IMR-90 (cell line): ENCODE data around the gene MAGI2. TPM values are rescaled to one million over a fixed set of nuclear protein-coding genes. Genes with fewer than 3 reads are reported as not detected.

Experiments used
- ATAC-seq: fragments of 200-7000 bp; cut with Tn5 transposase; 2 replicates; pipeline ENCODE4 v1.9.1; 2020; ENCODE audit warnings: low read depth, mild to moderate bottlenecking, moderate library complexity
- BruUV-seq: library from RNA; stranded (reverse); fragments of 400-500 nt; replicated peaks from 2 replicates; lab custom pipeline; 2021; lab: Mats Ljungman, UMichigan
- CTCF ChIA-PET: fragments of 300-600 bp; formaldehyde crosslinking; extraction: SDS; loops from one replicate; lab custom pipeline; 2021; ENCODE audit warnings: antibody characterized with exemption; lab: Yijun Ruan, JAX
- POLR2A ChIA-PET: fragments of 300-600 bp; sonication (Branson Sonifier 250); formaldehyde crosslinking; loops from one replicate; lab custom pipeline; 2022; ENCODE audit warnings: antibody characterized with exemption; ENCODE audit not compliant: unreplicated experiment; lab: Charles Lee
- DNase-seq: peaks from one replicate; pipeline ENCODE4 v3.0.0; 2013
- H2AFZ ChIP-seq: replicated peaks from 2 replicates; pipeline ENCODE3; 2013; ENCODE audit warnings: low read length, mild to moderate bottlenecking; ENCODE audit not compliant: poor library complexity
- H2AK5ac ChIP-seq: 2 replicates; pipeline ENCODE4 v1.6.1; 2013; ENCODE audit warnings: low read depth, low read length, inconsistent platforms
- H2AK9ac ChIP-seq: replicated peaks from 2 replicates; pipeline ENCODE3; 2013; ENCODE audit warnings: mild to moderate bottlenecking, low read depth, low read length, moderate library complexity; ENCODE audit not compliant: poor library complexity
- H2BK120ac ChIP-seq: 2 replicates; pipeline ENCODE4 v1.6.1; 2013; ENCODE audit warnings: low read depth, low read length, inconsistent platforms
- H2BK15ac ChIP-seq: 3 replicates; pipeline ENCODE4 v1.6.1; 2013; ENCODE audit warnings: low read depth, low read length, inconsistent platforms
- H2BK20ac ChIP-seq: 2 replicates; pipeline ENCODE4 v1.6.1; 2013; ENCODE audit warnings: low read depth, mild to moderate bottlenecking, inconsistent platforms, low read length, moderate library complexity
- H2BK5ac ChIP-seq: 2 replicates; pipeline ENCODE4 v1.6.1; 2013; ENCODE audit warnings: mild to moderate bottlenecking, low read depth, low read length, inconsistent platforms; ENCODE audit not compliant: poor library complexity, severe bottlenecking
- H3K14ac ChIP-seq: replicated peaks from 2 replicates; pipeline ENCODE4 v1.6.1; 2013; ENCODE audit warnings: low read depth, low read length, inconsistent platforms
- H3K18ac ChIP-seq: 2 replicates; pipeline ENCODE4 v1.6.1; 2013; ENCODE audit warnings: low read depth, low read length, control low read depth
- H3K23ac ChIP-seq: 2 replicates; pipeline ENCODE4 v1.6.1; 2013; ENCODE audit warnings: low read depth, low read length, inconsistent platforms
- H3K27ac ChIP-seq: 2 replicates; pipeline ENCODE4 v1.5.1; 2013; ENCODE audit warnings: mild to moderate bottlenecking, control low read depth, low read length; ENCODE audit not compliant: insufficient read depth
- H3K27me3 ChIP-seq: 2 replicates; pipeline ENCODE4 v1.6.1; 2013; ENCODE audit warnings: low read length; ENCODE audit not compliant: control insufficient read depth, insufficient read depth
- H3K36me3 ChIP-seq: 2 replicates; pipeline ENCODE4 v1.6.1; 2013; ENCODE audit warnings: low read length, mixed read lengths; ENCODE audit not compliant: control insufficient read depth, insufficient read depth
- H3K4ac ChIP-seq: 2 replicates; pipeline ENCODE4 v1.6.1; 2013; ENCODE audit warnings: low read depth, low read length, inconsistent platforms
- H3K4me1 ChIP-seq: 2 replicates; pipeline ENCODE4 v1.6.1; 2013; ENCODE audit warnings: low read length, mixed read lengths; ENCODE audit not compliant: control insufficient read depth, insufficient read depth
- H3K4me2 ChIP-seq: 2 replicates; pipeline ENCODE4 v1.6.1; 2013; ENCODE audit warnings: low read depth, mild to moderate bottlenecking, control low read depth, low read length, moderate library complexity
- H3K4me3 ChIP-seq: 2 replicates; pipeline ENCODE4 v1.5.1; 2013; ENCODE audit warnings: low read depth, mild to moderate bottlenecking, control low read depth, low read length, moderate library complexity; ENCODE audit not compliant: insufficient read depth
- H3K56ac ChIP-seq: 2 replicates; pipeline ENCODE4 v1.6.1; 2013; ENCODE audit warnings: low read length, inconsistent platforms; ENCODE audit not compliant: insufficient read depth; ENCODE audit errors: extremely low read depth
- H3K79me1 ChIP-seq, 2 experiments: 2 replicates each; pipeline ENCODE4 v1.6.1; 2013; ENCODE audit warnings: low read length in 2 of 2, inconsistent platforms in 1 of 2, low read depth in 1 of 2
- H3K9ac ChIP-seq: 2 replicates; pipeline ENCODE4 v1.6.1; 2013; ENCODE audit warnings: low read depth, low read length, control low read depth
- H3K9me1 ChIP-seq: 2 replicates; pipeline ENCODE4 v1.6.1; 2013; ENCODE audit warnings: low read length, inconsistent platforms; ENCODE audit not compliant: insufficient read depth
- H3K9me3 ChIP-seq: 2 replicates; pipeline ENCODE4 v1.6.1; 2013; ENCODE audit warnings: low read length; ENCODE audit not compliant: control insufficient read depth, insufficient read depth
- H4K20me1 ChIP-seq: 2 replicates; pipeline ENCODE4 v1.6.1; 2013; ENCODE audit warnings: low read length, inconsistent platforms; ENCODE audit not compliant: insufficient read depth
- H4K5ac ChIP-seq: 2 replicates; pipeline ENCODE4 v1.6.1; 2013; ENCODE audit warnings: mild to moderate bottlenecking, low read depth, low read length, control low read depth
- H4K8ac ChIP-seq, 2 experiments: 2 replicates each; pipeline ENCODE4 v1.6.1; 2013; ENCODE audit warnings: low read depth in 2 of 2, low read length in 2 of 2, control low read depth in 1 of 2, inconsistent platforms in 1 of 2
- H4K91ac ChIP-seq: 2 replicates; pipeline ENCODE4 v1.6.1; 2013; ENCODE audit warnings: low read depth, low read length, inconsistent platforms; ENCODE audit not compliant: insufficient read depth
- CEBPB ChIP-seq: IDR thresholded peaks from 2 replicates; pipeline ENCODE4 v1.6.1; 2012; ENCODE audit warnings: low read depth, low read length, improper control_type of control experiment
- CHD1 ChIP-seq: IDR thresholded peaks from 2 replicates; pipeline ENCODE4 v1.6.1; 2012; ENCODE audit warnings: low read depth, low read length, improper control_type of control experiment
- FOS ChIP-seq: fragments of 150-350 bp; IDR thresholded peaks from 2 replicates; pipeline ENCODE4 v1.6.1; 2016; ENCODE audit warnings: low read depth, low read length
- MAFK ChIP-seq: IDR thresholded peaks from 2 replicates; pipeline ENCODE4 v1.6.1; 2012; ENCODE audit warnings: low read depth, low read length, improper control_type of control experiment
- MAZ ChIP-seq: IDR thresholded peaks from 2 replicates; pipeline ENCODE4 v1.6.1; 2012; ENCODE audit warnings: low read depth, mild to moderate bottlenecking, low read length, improper control_type of control experiment, moderate library complexity, borderline replicate concordance
- MXI1 ChIP-seq: IDR thresholded peaks from 2 replicates; pipeline ENCODE4 v1.6.1; 2012; ENCODE audit warnings: low read depth, mild to moderate bottlenecking, low read length, moderate library complexity, borderline replicate concordance
- POLR2A ChIP-seq: IDR thresholded peaks from 2 replicates; pipeline ENCODE4 v1.6.1; 2012; ENCODE audit warnings: mild to moderate bottlenecking, low read depth, low read length
- RAD21 ChIP-seq: IDR thresholded peaks from 2 replicates; pipeline ENCODE4 v1.6.1; 2012; ENCODE audit warnings: low read length, improper control_type of control experiment
- RCOR1 ChIP-seq: IDR thresholded peaks from 2 replicates; pipeline ENCODE4 v1.6.1; 2012; ENCODE audit warnings: mild to moderate bottlenecking, low read length, improper control_type of control experiment; ENCODE audit not compliant: insufficient replicate concordance
- RFX5 ChIP-seq: IDR thresholded peaks from 2 replicates; pipeline ENCODE4 v1.8.0; 2012; ENCODE audit warnings: low read depth, mild to moderate bottlenecking, low read length, moderate library complexity
- USF2 ChIP-seq: fragments of 150-350 bp; IDR thresholded peaks from 2 replicates; pipeline ENCODE4 v1.6.1; 2017; ENCODE audit warnings: mild to moderate bottlenecking, antibody characterized with exemption, low read length, low read depth
- dilution Hi-C: fragments of 300-500 bp; cut with HindIII; formaldehyde crosslinking; loops from one replicate; pipeline ENCODE4 v1.14.3; 2018; ENCODE audit warnings: low sequenced_read_pairs; ENCODE audit not compliant: unreplicated experiment
- in situ Hi-C: fragments of 300-500 bp; cut with MboI; formaldehyde crosslinking; loops from 3 replicates; pipeline ENCODE4 v1.14.3; 2019; ENCODE audit warnings: low sequenced_read_pairs, inconsistent platforms, mixed read lengths
- intact Hi-C: fragments of 100-400 bp; cut with micrococcal nuclease; formaldehyde crosslinking; loops from 2 replicates; pipeline ENCODE4 v1.10.0; 2022
- polyA plus RNA-seq, 3 experiments: library from polyadenylated mRNA; depleted of rRNA; stranded (reverse); fragments of >200 nt; gene quantifications; 2 replicates each; pipeline ENCODE4 v1.2.3, GENCODE V29; 2012; ENCODE audit warnings: low replicate concordance in 1 of 3
- total RNA-seq: library from RNA; depleted of rRNA; stranded (reverse); fragments of >200 nt; gene quantifications from 2 replicates; pipeline ENCODE4 v1.2.3, GENCODE V29; 2012
- TF ChIP-seq, protein P1 (sequence below): conservative IDR thresholded peaks from 2 replicates; pipeline ENCODE4 v1.5.1; 2012; ENCODE audit warnings: mild to moderate bottlenecking, low read depth, low read length, improper control_type of control experiment
- TF ChIP-seq, protein P2 (sequence below): fragments of 150-350 bp; IDR thresholded peaks from 2 replicates; pipeline ENCODE4 v1.6.1; 2016; ENCODE audit warnings: low read depth, mild to moderate bottlenecking, low read length, moderate library complexity, borderline replicate concordance

Gene MAGI2
- total and polyA plus RNA-seq, 2 of the 4 experiments (the other 2 are of a cell fraction): 2.5 to 17.9 TPM

GRCh38 chr7:78370936-78371335 is 1082.5 kb downstream of the MAGI2 start:
- Histone ChIP-seq H3K9me3 (no peaks in the 10 kb centered on the region), H3K18ac (no peak overlapping the region), H4K20me1 (no peaks in the 10 kb centered on the region), H2BK15ac (no peak overlapping the region), H3K4ac (no peak overlapping the region), H3K27me3 (no peaks in the 10 kb centered on the region), H2AFZ (no peak overlapping the region), H3K56ac (no peak overlapping the region), H4K91ac (no peak overlapping the region), H3K23ac (no peak overlapping the region), H3K4me3 (no peak overlapping the region), H3K79me1 (no peaks in the 10 kb centered on the region), H3K4me1 (no peaks in the 10 kb centered on the region), H3K9ac (no peak overlapping the region), H2AK9ac (no peak overlapping the region), H3K9me1 (no peaks in the 10 kb centered on the region), H3K27ac (no peak overlapping the region), H4K5ac (no peak overlapping the region), H2BK20ac (no peak overlapping the region), H4K8ac (no peak overlapping the region), H2BK5ac (no peak overlapping the region), H3K36me3 (no peaks in the 10 kb centered on the region), H3K14ac (no peak overlapping the region), H3K4me2 (no peak overlapping the region), H2AK5ac (no peak overlapping the region), H2BK120ac (no peak overlapping the region)
- ATAC-seq (no peak), DNase-seq (no peak)
- dilution Hi-C loops: no loop called here
- TF ChIP-seq CEBPB: no peak
- no peak for TF ChIP-seq CHD1
- TF ChIP-seq POLR2A: no peak
- TF ChIP-seq RCOR1: no peak
- TF ChIP-seq RFX5: no peak
- no peak for TF ChIP-seq USF2
- TF ChIP-seq MAFK: no peak
- no peak for TF ChIP-seq RAD21
- TF ChIP-seq FOS: no peak
- TF ChIP-seq MXI1: no peak
- no peak for TF ChIP-seq MAZ
- TF ChIP-seq, protein P1, sequence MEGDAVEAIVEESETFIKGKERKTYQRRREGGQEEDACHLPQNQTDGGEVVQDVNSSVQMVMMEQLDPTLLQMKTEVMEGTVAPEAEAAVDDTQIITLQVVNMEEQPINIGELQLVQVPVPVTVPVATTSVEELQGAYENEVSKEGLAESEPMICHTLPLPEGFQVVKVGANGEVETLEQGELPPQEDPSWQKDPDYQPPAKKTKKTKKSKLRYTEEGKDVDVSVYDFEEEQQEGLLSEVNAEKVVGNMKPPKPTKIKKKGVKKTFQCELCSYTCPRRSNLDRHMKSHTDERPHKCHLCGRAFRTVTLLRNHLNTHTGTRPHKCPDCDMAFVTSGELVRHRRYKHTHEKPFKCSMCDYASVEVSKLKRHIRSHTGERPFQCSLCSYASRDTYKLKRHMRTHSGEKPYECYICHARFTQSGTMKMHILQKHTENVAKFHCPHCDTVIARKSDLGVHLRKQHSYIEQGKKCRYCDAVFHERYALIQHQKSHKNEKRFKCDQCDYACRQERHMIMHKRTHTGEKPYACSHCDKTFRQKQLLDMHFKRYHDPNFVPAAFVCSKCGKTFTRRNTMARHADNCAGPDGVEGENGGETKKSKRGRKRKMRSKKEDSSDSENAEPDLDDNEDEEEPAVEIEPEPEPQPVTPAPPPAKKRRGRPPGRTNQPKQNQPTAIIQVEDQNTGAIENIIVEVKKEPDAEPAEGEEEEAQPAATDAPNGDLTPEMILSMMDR: no peak
- TF ChIP-seq, protein P2, sequence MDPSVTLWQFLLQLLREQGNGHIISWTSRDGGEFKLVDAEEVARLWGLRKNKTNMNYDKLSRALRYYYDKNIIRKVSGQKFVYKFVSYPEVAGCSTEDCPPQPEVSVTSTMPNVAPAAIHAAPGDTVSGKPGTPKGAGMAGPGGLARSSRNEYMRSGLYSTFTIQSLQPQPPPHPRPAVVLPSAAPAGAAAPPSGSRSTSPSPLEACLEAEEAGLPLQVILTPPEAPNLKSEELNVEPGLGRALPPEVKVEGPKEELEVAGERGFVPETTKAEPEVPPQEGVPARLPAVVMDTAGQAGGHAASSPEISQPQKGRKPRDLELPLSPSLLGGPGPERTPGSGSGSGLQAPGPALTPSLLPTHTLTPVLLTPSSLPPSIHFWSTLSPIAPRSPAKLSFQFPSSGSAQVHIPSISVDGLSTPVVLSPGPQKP: no peak
- CTCF ChIA-PET: no interaction called here
- no TSS peak for BruUV-seq
- intact Hi-C loops: no loop called here
- POLR2A ChIA-PET: no interaction called here
- in situ Hi-C loops: no loop called here
